Esophagus squamous epithelium (tissue), 5 donors: Measurements from ENCODE around the gene UMODL1. TPM values are rescaled to one million over a fixed set of nuclear protein-coding genes. Genes with fewer than 3 reads are reported as not detected.

Experiments
- DNase-seq: peaks from one replicate; lab custom pipeline; 2025; lab: John Stamatoyannopoulos, UW
- H3K27ac ChIP-seq, 4 donors: fragments of 200-600 bp; sonication (generic); one replicate each; pipeline ENCODE4 v1.5.1; 2016 to 2019; ENCODE audit warnings: mild to moderate bottlenecking in 1 of 4
- H3K27me3 ChIP-seq, 4 donors: fragments of 200-600 bp; sonication (generic); 1 replicate in 3 of 4; 2 replicates in 1 of 4; pipeline versions ENCODE4 v1.5.1 to v1.6.0; 2017 to 2021; ENCODE audit warnings: antibody characterized with exemption in 1 of 4
- H3K36me3 ChIP-seq, 3 donors: fragments of 200-600 bp; sonication (generic); one replicate each; pipeline ENCODE4 v1.5.1; 2016 to 2019
- H3K4me1 ChIP-seq, 3 donors: fragments of 200-600 bp; sonication (generic); one replicate each; pipeline ENCODE4 v1.5.1; 2017 to 2019
- H3K4me3 ChIP-seq, 4 donors: fragments of 200-600 bp; sonication (generic); 1 replicate in 3 of 4; 2 replicates in 1 of 4; pipeline ENCODE4 v1.5.1; 2016 to 2019; ENCODE audit warnings: mild to moderate bottlenecking in 2 of 4, moderate library complexity in 1 of 4
- H3K9me3 ChIP-seq, 3 donors: fragments of 200-600 bp; sonication (generic); one replicate each; pipeline ENCODE4 v1.5.1; 2016 to 2019
- CTCF ChIP-seq, 6 experiments: fragments of 450-650 bp in 4 of 6; fragments of 200-600 bp in 2 of 6; sonication (generic) in 2 of 6; IDR thresholded peaks; one replicate each; pipeline ENCODE4 v1.5.1; 2016 to 2019; ENCODE audit warnings: antibody characterized with exemption in 6 of 6, mild to moderate bottlenecking in 4 of 6, moderate library complexity in 4 of 6
- POLR2A ChIP-seq, 4 donors: fragments of 450-650 bp; IDR thresholded peaks; one replicate each; pipeline ENCODE4 v1.6.1; 2017; ENCODE audit warnings: antibody characterized with exemption in 4 of 4, mild to moderate bottlenecking in 4 of 4, moderate library complexity in 3 of 4
- WGBS, 2 donors: methylation state at CpG; one replicate each; pipeline ENCODE4 v1.1.5; 2018; 5-methylcytosine and 5-hydroxymethylcytosine counted together
- intact Hi-C: fragments of 100-400 bp; cut with DNase I; formaldehyde crosslinking; loops from one replicate; pipeline ENCODE4 v1.15.0; 2022
- total RNA-seq, 4 donors: library from RNA; depleted of rRNA; stranded (reverse); fragments of >200 nt; gene quantifications; one replicate each; pipeline ENCODE4 v1.1.0, GENCODE V29; 2016
- donor health status: DM: yes; HTN: yes; CAD: no.

The UMODL1 gene
- total RNA-seq, 4 donors from 2014 or later, result not detected

- Histone ChIP-seq H3K4me1 (peaks cover 0 to 8% (median 3%) of the 10 kb centered on the region in 3 donors), H3K27ac (no peak overlapping the region), H3K36me3 (no peaks in the 10 kb centered on the region), H3K9me3 (no peaks in the 10 kb centered on the region), H3K4me3 (no peak overlapping the region), H3K27me3 (peaks cover 0 to 59% (median 4%) of the 10 kb centered on the region in 4 donors)
- TF ChIP-seq POLR2A (IDR thresholded peaks at IDR 0.05) (no peak), CTCF (IDR thresholded peaks at IDR 0.05) (no peak)
- WGBS, 2 donors, result 78 to 98% methylated on average over 7 to 10 of the region's 13 CpGs
- no peak for DNase-seq
- intact Hi-C loops, result loop anchor here (10.0 kb wide), 2 partner anchors 294 to 684 kb away; no protein-coding TSS in a partner anchor
Measured at GRCh38 chr21:42150474-42151085, 79.5 kb downstream of the UMODL1 start.

GRCh38 chr21:42151148-42151947 is 80.2 kb downstream of the UMODL1 start:
- Histone ChIP-seq H3K4me1 (peaks cover 0 to 4% (median 0%) of the 10 kb centered on the region in 3 donors), H3K27me3 (peaks cover 0 to 60% (median 4%) of the 10 kb centered on the region in 4 donors), H3K9me3 (no peaks in the 10 kb centered on the region), H3K4me3 (no peak overlapping the region), H3K27ac (no peak overlapping the region), H3K36me3 (no peaks in the 10 kb centered on the region)
- TF ChIP-seq POLR2A (IDR thresholded peaks at IDR 0.05) (no peak), CTCF (IDR thresholded peaks at IDR 0.05) (no peak)
- intact Hi-C loops, result loop anchor here (10.0 kb wide), 2 partner anchors 293 to 683 kb away; no protein-coding TSS in a partner anchor
- 50 to 55% methylated on average over 5 to 11 of the region's 12 CpGs for WGBS, 2 donors
- DNase-seq, result no peak

GRCh38 chr21:42151948-42152220 is 80.8 kb downstream of the UMODL1 start:
- no peak overlapping the region for H3K4me3 ChIP-seq
- DNase-seq, result no peak
- H3K4me1 ChIP-seq, result peaks cover 0 to 7% (median 3%) of the 10 kb centered on the region in 3 donors
- H3K27me3 ChIP-seq, result peaks cover 0 to 62% (median 4%) of the 10 kb centered on the region in 4 donors
- no peaks in the 10 kb centered on the region for H3K9me3 ChIP-seq
- no peak for TF ChIP-seq POLR2A (IDR thresholded peaks at IDR 0.05)
- TF ChIP-seq CTCF (IDR thresholded peaks at IDR 0.05), result no peak
- intact Hi-C loops, result loop anchor here (10.0 kb wide), 2 partner anchors 293 to 683 kb away; no protein-coding TSS in a partner anchor
- no peaks in the 10 kb centered on the region for H3K36me3 ChIP-seq
- H3K27ac ChIP-seq, result no peak overlapping the region

GRCh38 chr21:42153046-42153686 is 82.0 kb downstream of the UMODL1 start:
- H3K27me3 ChIP-seq, result peaks cover 0 to 67% (median 4%) of the 10 kb centered on the region in 4 donors
- H3K4me1 ChIP-seq, result peaks cover 0 to 14% (median 4%) of the 10 kb centered on the region in 3 donors
- 77 to 88% methylated on average over 7 to 13 of the region's 15 CpGs for WGBS, 2 donors
- no peak overlapping the region for H3K27ac ChIP-seq
- H3K4me3 ChIP-seq, result no peak overlapping the region
- DNase-seq, result no peak
- no peaks in the 10 kb centered on the region for H3K9me3 ChIP-seq
- intact Hi-C loops, result loop anchor here (10.0 kb wide), 2 partner anchors 292 to 682 kb away; no protein-coding TSS in a partner anchor
- TF ChIP-seq CTCF (IDR thresholded peaks at IDR 0.05) (no peak), POLR2A (IDR thresholded peaks at IDR 0.05) (no peak)
- no peaks in the 10 kb centered on the region for H3K36me3 ChIP-seq
